PC-9 (cell line): ENCODE results near the gene STK16. TPM values are rescaled to one million over a fixed set of nuclear protein-coding genes. Genes with fewer than 3 reads are reported as not detected.
A peak's percentile ranks its signal among the peaks of the same experiment; 100 is the strongest.

Experiments used
- BruUV-seq: library from RNA; stranded (reverse); fragments of 400-500 nt; replicated peaks from 2 replicates; lab custom pipeline; 2021; lab: Mats Ljungman, UMichigan
- CTCF ChIA-PET: fragments of 300-600 bp; sonication (Branson Sonifier 250); formaldehyde crosslinking; loops from one replicate; lab custom pipeline; 2022; ENCODE audit warnings: antibody characterized with exemption; lab: Charles Lee
- POLR2A ChIA-PET: fragments of 300-600 bp; sonication (Branson Sonifier 250); formaldehyde crosslinking; loops from one replicate; lab custom pipeline; 2022; ENCODE audit warnings: antibody characterized with exemption; ENCODE audit not compliant: unreplicated experiment; lab: Charles Lee
- DNase-seq, 2 experiments: peaks; one replicate each; pipeline versions ENCODE4 v3.0.0 to v3.0.0-alpha.2; 2015 to 2022; ENCODE audit warnings: mixed read lengths in 1 of 2
- H2AFZ ChIP-seq: fragments of 200-600 bp; sonication (generic); 2 replicates; pipeline ENCODE4 v1.8.1; 2017; ENCODE audit warnings: antibody characterized with exemption
- H3F3A ChIP-seq: fragments of 200-600 bp; sonication (generic); 2 replicates; pipeline ENCODE4 v1.8.1; 2017; ENCODE audit warnings: antibody characterized with exemption, mild to moderate bottlenecking, low read depth; ENCODE audit not compliant: insufficient read depth
- H3K27ac ChIP-seq: fragments of 200-600 bp; sonication (generic); 2 replicates; pipeline ENCODE4 v1.6.1; 2016; ENCODE audit warnings: mixed run types
- H3K27me3 ChIP-seq: fragments of 200-600 bp; sonication (generic); 2 replicates; pipeline ENCODE4 v1.6.1; 2016; ENCODE audit warnings: low read depth, mixed run types; ENCODE audit not compliant: insufficient read depth
- H3K36me3 ChIP-seq: fragments of 200-600 bp; sonication (generic); 2 replicates; pipeline ENCODE4 v1.6.1; 2016; ENCODE audit warnings: low read depth, mixed run types
- H3K4me1 ChIP-seq: fragments of 200-600 bp; sonication (generic); replicated peaks from 2 replicates; pipeline ENCODE4 v1.6.1; 2016; ENCODE audit warnings: mixed run types; ENCODE audit not compliant: insufficient read depth
- H3K4me2 ChIP-seq: fragments of 200-600 bp; sonication (generic); 2 replicates; pipeline ENCODE4 v1.6.1; 2017; ENCODE audit warnings: mixed run types
- H3K4me3 ChIP-seq: fragments of 200-600 bp; sonication (generic); 2 replicates; pipeline ENCODE4 v1.6.1; 2016; ENCODE audit warnings: mixed run types
- H3K79me2 ChIP-seq: fragments of 200-600 bp; sonication (generic); 2 replicates; pipeline ENCODE4 v1.6.1; 2017; ENCODE audit warnings: low read depth, mixed run types
- H3K9me2 ChIP-seq: fragments of 200-600 bp; sonication (generic); 2 replicates; pipeline ENCODE4 v1.8.1; 2017; ENCODE audit warnings: mild to moderate bottlenecking; ENCODE audit not compliant: insufficient read depth
- H3K9me3 ChIP-seq: fragments of 200-600 bp; sonication (generic); 2 replicates; pipeline ENCODE4 v1.8.1; 2016; ENCODE audit warnings: low read depth; ENCODE audit not compliant: insufficient read depth
- H4K20me1 ChIP-seq: fragments of 200-600 bp; sonication (generic); 2 replicates; pipeline ENCODE4 v1.8.1; 2017; ENCODE audit not compliant: insufficient read depth
- EZH2 ChIP-seq: fragments of 200-600 bp; sonication (generic); IDR thresholded peaks from 2 replicates; pipeline ENCODE4 v1.8.0; 2017; ENCODE audit warnings: antibody characterized with exemption, low read depth
- intact Hi-C: fragments of 100-400 bp; cut with micrococcal nuclease; formaldehyde crosslinking; loops from one replicate; pipeline ENCODE4 v1.10.0; 2022; ENCODE audit not compliant: unreplicated experiment
- total RNA-seq: library from RNA; stranded (reverse); gene quantifications from 2 replicates; pipeline ENCODE4 v1.2.3, GENCODE V29; 2021
- TF ChIP-seq, protein P1 (sequence below): fragments of 200-600 bp; sonication (generic); conservative IDR thresholded peaks from 2 replicates; pipeline ENCODE4 v1.6.1; 2017; ENCODE audit warnings: mixed run types, antibody characterized with exemption, mild to moderate bottlenecking, moderate library complexity

Gene STK16
- total RNA-seq, 1 experiment from 2014 or later, result 39.6 TPM

DNA sequence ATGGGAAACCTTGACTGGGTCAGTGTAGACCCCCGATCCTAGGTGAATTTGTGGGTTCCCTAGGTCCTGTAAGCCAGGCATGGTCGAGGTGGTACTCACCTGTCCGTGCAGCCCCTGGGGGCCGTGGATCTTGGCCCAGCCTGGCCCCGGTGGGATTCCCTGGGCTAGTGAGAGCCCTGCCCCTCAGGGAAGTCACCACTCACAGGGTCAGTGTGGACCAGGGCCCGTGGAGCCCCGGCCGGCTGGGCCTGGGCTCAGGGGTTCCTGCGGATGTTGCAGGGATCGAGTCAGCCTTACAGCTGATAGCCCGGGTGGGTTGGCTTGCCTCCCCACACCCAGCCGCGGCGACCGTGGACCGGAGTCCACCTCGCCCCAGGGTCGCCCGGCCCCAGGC, 16.4 kb upstream of the STK16 start:
- BruUV-seq, result no TSS peak
- Histone ChIP-seq H3K9me3 (no peaks in the 10 kb centered on the region), H3K9me2 (no peaks in the 10 kb centered on the region), H3K79me2 (peaks cover 39% of the 10 kb centered on the region), H3K4me3 (peak overlapping the region; percentile 67), H3K27me3 (no peaks in the 10 kb centered on the region), H3K36me3 (0 out of 2 replicates have a peak, but pooled peaks cover 16% of the 10 kb centered on the region), H3K4me1 (peaks cover 16% of the 10 kb centered on the region), H4K20me1 (no peaks in the 10 kb centered on the region), H3K27ac (no peak overlapping the region), H3F3A (peaks cover 8% of the 10 kb centered on the region), H3K4me2 (peak overlapping the region; percentile 97), H2AFZ (peak overlapping the region; percentile 74)
- intact Hi-C loops, result loop anchor here (1.0 to 2.0 kb wide), 5 partner anchors 10 to 65 kb away; partner anchors contain the start of gene DNAJB2
- no peak for DNase-seq
- TF ChIP-seq, protein P1, sequence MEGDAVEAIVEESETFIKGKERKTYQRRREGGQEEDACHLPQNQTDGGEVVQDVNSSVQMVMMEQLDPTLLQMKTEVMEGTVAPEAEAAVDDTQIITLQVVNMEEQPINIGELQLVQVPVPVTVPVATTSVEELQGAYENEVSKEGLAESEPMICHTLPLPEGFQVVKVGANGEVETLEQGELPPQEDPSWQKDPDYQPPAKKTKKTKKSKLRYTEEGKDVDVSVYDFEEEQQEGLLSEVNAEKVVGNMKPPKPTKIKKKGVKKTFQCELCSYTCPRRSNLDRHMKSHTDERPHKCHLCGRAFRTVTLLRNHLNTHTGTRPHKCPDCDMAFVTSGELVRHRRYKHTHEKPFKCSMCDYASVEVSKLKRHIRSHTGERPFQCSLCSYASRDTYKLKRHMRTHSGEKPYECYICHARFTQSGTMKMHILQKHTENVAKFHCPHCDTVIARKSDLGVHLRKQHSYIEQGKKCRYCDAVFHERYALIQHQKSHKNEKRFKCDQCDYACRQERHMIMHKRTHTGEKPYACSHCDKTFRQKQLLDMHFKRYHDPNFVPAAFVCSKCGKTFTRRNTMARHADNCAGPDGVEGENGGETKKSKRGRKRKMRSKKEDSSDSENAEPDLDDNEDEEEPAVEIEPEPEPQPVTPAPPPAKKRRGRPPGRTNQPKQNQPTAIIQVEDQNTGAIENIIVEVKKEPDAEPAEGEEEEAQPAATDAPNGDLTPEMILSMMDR, result no peak
- TF ChIP-seq EZH2, result no peak
- CTCF ChIA-PET, result interaction anchor here (1.4 kb wide), 1 partner anchor 66 kb away, joined by 5 read pairs; no protein-coding TSS in a partner anchor
- POLR2A ChIA-PET, result interaction anchor here (0.7 to 1.2 kb wide), 4 partner anchors 22 to 53 kb away, joined by 3 to 19 read pairs (median 6); partner anchors contain the start of gene CNPPD1

DNA sequence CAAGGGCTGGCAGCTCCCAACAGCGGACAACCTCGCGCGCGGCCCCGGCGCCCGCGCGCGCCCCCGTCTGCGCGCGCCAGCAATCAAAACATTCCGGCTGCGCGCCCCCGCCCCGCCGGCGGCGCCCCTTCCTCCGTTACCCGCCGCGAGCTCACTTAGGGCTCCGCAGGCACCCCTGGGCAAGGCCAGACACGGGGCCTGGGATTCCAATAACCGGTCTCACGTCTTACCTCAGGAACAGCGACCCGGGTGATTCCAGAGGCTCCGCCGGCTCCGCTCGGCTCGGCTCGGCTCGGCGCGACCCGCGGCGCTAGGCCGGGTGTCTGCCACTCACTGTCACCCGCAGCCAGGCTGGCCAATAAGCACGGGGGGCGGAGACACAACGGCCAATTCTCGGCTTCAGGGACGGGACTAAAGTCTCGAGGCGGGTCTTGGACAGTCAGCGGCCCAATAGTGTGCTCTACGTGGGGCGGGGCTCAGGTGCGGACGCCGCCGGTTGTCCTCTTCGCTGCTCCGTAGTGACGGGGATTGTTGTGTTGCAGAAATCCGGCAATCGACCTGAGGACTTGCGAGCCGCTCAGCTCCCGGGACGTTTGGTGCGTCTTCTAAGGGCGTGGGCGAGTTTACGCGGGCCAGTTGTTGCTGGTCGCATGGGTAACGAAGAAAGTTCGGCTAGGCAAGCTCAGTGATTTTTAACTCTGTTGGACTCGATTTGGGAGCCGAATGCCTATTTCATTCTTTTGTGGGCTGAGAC, 15.8 kb upstream of the STK16 start, which contains the start of the genes ANKZF1 and ATG9A:
TSS of gene ANKZF1 (plus strand) at position 502 of the 754 bp plus-strand sequence. CDS start 452 bp downstream, outside the sequence.
TSS of gene ATG9A (minus strand) at position 332 of the 754 bp plus-strand sequence. CDS start 1,612 bp downstream, outside the sequence.
- Histone ChIP-seq H3K9me3 (no peaks in the 10 kb centered on the region), H3K4me1 (peaks cover 16% of the 10 kb centered on the region), H3K27me3 (no peaks in the 10 kb centered on the region), H3K79me2 (peaks cover 39% of the 10 kb centered on the region), H3K4me3 (peak within 1 kb of the TSS; percentile 67), H3F3A (peaks cover 8% of the 10 kb centered on the region), H4K20me1 (no peaks in the 10 kb centered on the region; the same call in 1 of the 2 replicates), H2AFZ (peak within 1 kb of the TSS; percentile 80), H3K36me3 (0 out of 2 replicates have a peak, but pooled peaks cover 22% of the 10 kb centered on the region), H3K4me2 (peak within 1 kb of the TSS; percentile 97), H3K27ac (peak within 1 kb of the TSS; percentile 77), H3K9me2 (no peaks in the 10 kb centered on the region)
- ChIA-PET CTCF (interaction anchor here (1.3 to 1.4 kb wide), 2 partner anchors 58 to 66 kb away, joined by 3 to 5 read pairs; no protein-coding TSS in a partner anchor), POLR2A (interaction anchor here (0.6 to 1.2 kb wide), 5 partner anchors 20 to 54 kb away, joined by 3 to 19 read pairs (median 6); partner anchors contain the start of gene CNPPD1)
- peak; percentile 97 to 98 for DNase-seq
- intact Hi-C loops, result loop anchor here (1.0 to 2.0 kb wide), 5 partner anchors 10 to 65 kb away; partner anchors contain the start of gene DNAJB2
- no TSS peak for BruUV-seq
- TF ChIP-seq EZH2, result no peak
- TF ChIP-seq, protein P1, result no peak

DNA sequence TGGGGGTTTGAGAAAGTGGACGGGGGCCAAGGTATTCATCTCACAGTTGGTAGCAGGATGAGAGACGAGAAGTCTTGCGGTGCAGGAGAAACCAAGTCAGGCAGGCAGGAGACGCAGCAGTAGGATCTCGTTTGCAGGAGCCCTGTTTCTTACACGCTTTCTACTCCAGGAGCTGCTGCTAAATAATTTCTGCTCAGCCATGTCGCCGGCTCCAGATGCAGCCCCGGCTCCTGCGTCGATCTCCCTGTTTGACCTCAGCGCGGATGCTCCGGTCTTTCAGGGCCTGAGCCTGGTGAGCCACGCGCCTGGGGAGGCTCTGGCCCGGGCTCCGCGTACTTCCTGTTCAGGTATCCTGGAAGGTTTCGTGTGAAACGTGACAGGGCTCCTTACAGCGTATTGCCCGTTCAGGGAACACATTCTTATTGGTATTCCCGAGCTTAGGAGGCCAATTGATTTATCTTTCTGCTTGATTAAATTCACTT, 15.2 kb upstream of the STK16 start:
- BruUV-seq, result TSS peak; percentile 70
- Histone ChIP-seq H4K20me1 (no peaks in the 10 kb centered on the region; the same call in 1 of the 2 replicates), H3K4me3 (peak overlapping the region; percentile 67), H3K36me3 (0 out of 2 replicates have a peak, but pooled peaks cover 22% of the 10 kb centered on the region), H3K4me1 (peaks cover 16% of the 10 kb centered on the region), H3K9me3 (no peaks in the 10 kb centered on the region), H3K9me2 (no peaks in the 10 kb centered on the region), H3K27me3 (no peaks in the 10 kb centered on the region), H3K79me2 (peaks cover 39% of the 10 kb centered on the region), H3K4me2 (peak overlapping the region; percentile 92), H2AFZ (peak overlapping the region; percentile 80), H3K27ac (peak overlapping the region; percentile 77), H3F3A (peaks cover 8% of the 10 kb centered on the region)
- CTCF ChIA-PET, result interaction anchor here (1.3 to 1.4 kb wide), 2 partner anchors 59 to 65 kb away, joined by 3 to 5 read pairs; no protein-coding TSS in a partner anchor
- intact Hi-C loops, result no loop called here
- POLR2A ChIA-PET, result interaction anchor here (0.6 to 1.2 kb wide), 2 partner anchors 19 to 53 kb away, joined by 6 to 7 read pairs; partner anchors contain the start of gene CNPPD1
- peak; percentile 31 to 56 for DNase-seq
- TF ChIP-seq, protein P1, result no peak
- no peak for TF ChIP-seq EZH2
